Neural cell (in vitro differentiated cells): Measurements from ENCODE around the gene BNC2. TPM values are rescaled to one million over a fixed set of nuclear protein-coding genes. Genes with fewer than 3 reads are reported as not detected.

ENCODE experiments used
- H2AFZ ChIP-seq: fragments of 200-600, 300-800 bp; sonication (generic), shearing (Covaris generic); 2 replicates; pipeline ENCODE4 v1.6.0; 2014; ENCODE audit warnings: low read depth, mild to moderate bottlenecking, antibody characterized with exemption, low read length, moderate library complexity
- H3F3A ChIP-seq: fragments of 200-600 bp; shearing (Covaris generic); 2 replicates; pipeline ENCODE4 v1.6.1; 2016; ENCODE audit warnings: mild to moderate bottlenecking, moderate library complexity, mixed read lengths, antibody characterized with exemption, low read length; ENCODE audit not compliant: insufficient read depth, poor library complexity, severe bottlenecking
- H3K27ac ChIP-seq: fragments of 200-600, 300-800 bp; sonication (generic), shearing (Covaris generic); 2 replicates; pipeline ENCODE4 v1.5.1; 2014; ENCODE audit warnings: mild to moderate bottlenecking, low read length, moderate library complexity
- H3K27me3 ChIP-seq: fragments of 300-800, 200-600 bp; sonication (generic), shearing (Covaris generic); 2 replicates; pipeline ENCODE4 v1.6.0; 2014; ENCODE audit warnings: mild to moderate bottlenecking, low read depth, low read length, moderate library complexity; ENCODE audit not compliant: insufficient read depth
- H3K36me3 ChIP-seq: fragments of 300-800, 200-600 bp; sonication (generic), shearing (Covaris generic); 2 replicates; pipeline ENCODE4 v1.5.1; 2014; ENCODE audit warnings: mild to moderate bottlenecking, antibody characterized with exemption, low read length, moderate library complexity; ENCODE audit not compliant: insufficient read depth
- H3K4me2 ChIP-seq: fragments of 300-800, 200-600 bp; sonication (generic), shearing (Covaris generic); 2 replicates; pipeline ENCODE4 v1.6.0; 2014; ENCODE audit warnings: mild to moderate bottlenecking, low read length
- H3K4me3 ChIP-seq: fragments of 300-800, 200-600 bp; sonication (generic), shearing (Covaris generic); 2 replicates; pipeline ENCODE4 v1.5.1; 2014; ENCODE audit warnings: mild to moderate bottlenecking, low read length, moderate library complexity
- H3K79me2 ChIP-seq: fragments of 200-600 bp; shearing (Covaris generic); replicated peaks from 2 replicates; pipeline ENCODE4 v1.6.0; 2014; ENCODE audit warnings: mild to moderate bottlenecking, low read length, moderate library complexity; ENCODE audit not compliant: insufficient read depth
- H3K9ac ChIP-seq: fragments of 300-800, 200-600 bp; sonication (generic), shearing (Covaris generic); 2 replicates; pipeline ENCODE4 v1.6.1; 2016; ENCODE audit warnings: mild to moderate bottlenecking, low read length, mixed read lengths
- H3K9me2 ChIP-seq: fragments of 200-600 bp; shearing (Covaris generic); 2 replicates; pipeline ENCODE4 v1.6.1; 2016; ENCODE audit warnings: mild to moderate bottlenecking, low read length, mixed read lengths; ENCODE audit not compliant: insufficient read depth
- H3K9me3 ChIP-seq: fragments of 200-600, 300-800 bp; sonication (generic), shearing (Covaris generic); 2 replicates; pipeline ENCODE4 v1.6.1; 2016; ENCODE audit warnings: mild to moderate bottlenecking, mixed run types, low read length, moderate library complexity, mixed read lengths
- H4K20me1 ChIP-seq: fragments of 200-600 bp; shearing (Covaris generic); 2 replicates; pipeline ENCODE4 v1.6.1; 2016; ENCODE audit warnings: mild to moderate bottlenecking, mixed run types; ENCODE audit not compliant: insufficient read depth
- CTCF ChIP-seq: fragments of 450-650 bp; IDR thresholded peaks from 2 replicates; pipeline ENCODE4 v1.5.1; 2014; ENCODE audit warnings: antibody characterized with exemption, mild to moderate bottlenecking, moderate library complexity; ENCODE audit not compliant: poor library complexity, severe bottlenecking
- EP300 ChIP-seq: fragments of 450-650 bp; conservative IDR thresholded peaks from 2 replicates; pipeline ENCODE4 v1.6.1; 2014; ENCODE audit warnings: antibody characterized with exemption, mild to moderate bottlenecking, moderate library complexity; ENCODE audit not compliant: poor library complexity, severe bottlenecking
- EZH2 ChIP-seq: fragments of 200-600, 300-800 bp; shearing (Covaris generic), sonication (generic); IDR thresholded peaks from 2 replicates; pipeline ENCODE4 v1.6.1; 2014; ENCODE audit warnings: antibody characterized with exemption, low read length, borderline replicate concordance, mild to moderate bottlenecking; ENCODE audit not compliant: insufficient read depth, poor library complexity, severe bottlenecking
- MXI1 ChIP-seq: fragments of 450-650 bp; conservative IDR thresholded peaks from 2 replicates; pipeline ENCODE4 v1.6.1; 2014; ENCODE audit warnings: antibody characterized with exemption, mild to moderate bottlenecking; ENCODE audit not compliant: poor library complexity, severe bottlenecking
- POLR2AphosphoS5 ChIP-seq: IDR thresholded peaks from 2 replicates; pipeline ENCODE4 v1.6.1; 2012
- RAD21 ChIP-seq: fragments of 450-650 bp; conservative IDR thresholded peaks from 2 replicates; pipeline ENCODE4 v1.6.1; 2014; ENCODE audit warnings: antibody characterized with exemption, mild to moderate bottlenecking, moderate library complexity
- SMC3 ChIP-seq: fragments of 450-650 bp; conservative IDR thresholded peaks from 2 replicates; pipeline ENCODE4 v1.6.1; 2014; ENCODE audit warnings: antibody characterized with exemption, mild to moderate bottlenecking, moderate library complexity; ENCODE audit not compliant: poor library complexity
- TAF1 ChIP-seq: IDR thresholded peaks from 2 replicates; pipeline ENCODE4 v1.6.1; 2012; ENCODE audit warnings: low read depth
- polyA plus RNA-seq: library from polyadenylated mRNA; depleted of rRNA; stranded (reverse); fragments of >200 nt; gene quantifications from 2 replicates; pipeline ENCODE4 v1.2.3, GENCODE V29; 2014
- TF ChIP-seq, protein P1 (sequence below): IDR thresholded peaks from 2 replicates; pipeline ENCODE4 v1.6.1; 2012; ENCODE audit warnings: borderline replicate concordance

BNC2 gene
- polyA plus RNA-seq, 1 donor from 2014 or later = 1.3 TPM

DNA sequence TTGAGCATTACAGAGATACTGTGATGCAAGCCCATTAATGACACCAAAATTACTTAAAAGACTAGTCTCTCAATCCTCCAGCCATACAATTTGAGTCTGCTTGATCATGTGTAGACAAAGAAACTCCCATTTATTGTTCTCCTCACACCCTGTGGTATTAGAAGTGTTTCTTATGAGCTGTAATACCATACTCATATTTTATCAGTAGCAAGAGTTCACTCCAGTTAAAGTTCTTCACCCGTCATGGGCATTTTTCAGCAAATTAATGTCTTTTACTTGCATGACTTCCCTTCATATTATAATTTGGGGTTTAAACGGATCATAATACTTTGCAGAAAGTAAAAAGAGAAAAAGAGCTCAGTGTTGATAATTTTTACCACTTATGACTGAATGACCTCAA, 242.9 kb downstream of the BNC2 start:
- no peaks in the 10 kb centered on the region for H4K20me1 ChIP-seq
- no peaks in the 10 kb centered on the region for H3K9me3 ChIP-seq
- no peak overlapping the region for H3K4me3 ChIP-seq
- H3K9ac ChIP-seq = no peak overlapping the region
- H3K4me2 ChIP-seq = no peak overlapping the region
- no peak for TF ChIP-seq MXI1
- TF ChIP-seq, protein P1, sequence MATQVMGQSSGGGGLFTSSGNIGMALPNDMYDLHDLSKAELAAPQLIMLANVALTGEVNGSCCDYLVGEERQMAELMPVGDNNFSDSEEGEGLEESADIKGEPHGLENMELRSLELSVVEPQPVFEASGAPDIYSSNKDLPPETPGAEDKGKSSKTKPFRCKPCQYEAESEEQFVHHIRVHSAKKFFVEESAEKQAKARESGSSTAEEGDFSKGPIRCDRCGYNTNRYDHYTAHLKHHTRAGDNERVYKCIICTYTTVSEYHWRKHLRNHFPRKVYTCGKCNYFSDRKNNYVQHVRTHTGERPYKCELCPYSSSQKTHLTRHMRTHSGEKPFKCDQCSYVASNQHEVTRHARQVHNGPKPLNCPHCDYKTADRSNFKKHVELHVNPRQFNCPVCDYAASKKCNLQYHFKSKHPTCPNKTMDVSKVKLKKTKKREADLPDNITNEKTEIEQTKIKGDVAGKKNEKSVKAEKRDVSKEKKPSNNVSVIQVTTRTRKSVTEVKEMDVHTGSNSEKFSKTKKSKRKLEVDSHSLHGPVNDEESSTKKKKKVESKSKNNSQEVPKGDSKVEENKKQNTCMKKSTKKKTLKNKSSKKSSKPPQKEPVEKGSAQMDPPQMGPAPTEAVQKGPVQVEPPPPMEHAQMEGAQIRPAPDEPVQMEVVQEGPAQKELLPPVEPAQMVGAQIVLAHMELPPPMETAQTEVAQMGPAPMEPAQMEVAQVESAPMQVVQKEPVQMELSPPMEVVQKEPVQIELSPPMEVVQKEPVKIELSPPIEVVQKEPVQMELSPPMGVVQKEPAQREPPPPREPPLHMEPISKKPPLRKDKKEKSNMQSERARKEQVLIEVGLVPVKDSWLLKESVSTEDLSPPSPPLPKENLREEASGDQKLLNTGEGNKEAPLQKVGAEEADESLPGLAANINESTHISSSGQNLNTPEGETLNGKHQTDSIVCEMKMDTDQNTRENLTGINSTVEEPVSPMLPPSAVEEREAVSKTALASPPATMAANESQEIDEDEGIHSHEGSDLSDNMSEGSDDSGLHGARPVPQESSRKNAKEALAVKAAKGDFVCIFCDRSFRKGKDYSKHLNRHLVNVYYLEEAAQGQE = no peak
- no peak for TF ChIP-seq EZH2
- no peak for TF ChIP-seq CTCF
- H3K27ac ChIP-seq = no peak overlapping the region
- H3K36me3 ChIP-seq = no peaks in the 10 kb centered on the region
- no peaks in the 10 kb centered on the region for H3K79me2 ChIP-seq
- no peak overlapping the region for H2AFZ ChIP-seq
- no peaks in the 10 kb centered on the region for H3K9me2 ChIP-seq
- no peaks in the 10 kb centered on the region for H3K27me3 ChIP-seq
- no peaks in the 10 kb centered on the region for H3F3A ChIP-seq

- TF ChIP-seq RAD21 = no peak
- TF ChIP-seq MXI1 = no peak
- TF ChIP-seq CTCF = no peak
- no peak for TF ChIP-seq SMC3
- no peak for TF ChIP-seq TAF1
- TF ChIP-seq EZH2 = no peak
- TF ChIP-seq EP300 = no peak
- TF ChIP-seq, protein P1 = no peak
- no peak for TF ChIP-seq POLR2AphosphoS5
- H3K9me2 ChIP-seq = no peaks in the 10 kb centered on the region
- H3K27ac ChIP-seq = no peak overlapping the region
- H3K4me2 ChIP-seq = no peak overlapping the region
- no peaks in the 10 kb centered on the region for H3K79me2 ChIP-seq
- no peaks in the 10 kb centered on the region for H3K36me3 ChIP-seq
- no peaks in the 10 kb centered on the region for H3K27me3 ChIP-seq
- no peaks in the 10 kb centered on the region for H4K20me1 ChIP-seq
- H2AFZ ChIP-seq = no peak overlapping the region
- no peaks in the 10 kb centered on the region for H3F3A ChIP-seq
- no peak overlapping the region for H3K4me3 ChIP-seq
- H3K9ac ChIP-seq = no peak overlapping the region
- no peaks in the 10 kb centered on the region for H3K9me3 ChIP-seq
Observed at GRCh38 chr9:16626577-16627130, 243.8 kb downstream of the BNC2 start.
